Liver (tissue), 9 donors: ENCODE results near the gene TOX2. TPM values are rescaled to one million over a fixed set of nuclear protein-coding genes. Genes with fewer than 3 reads are reported as not detected.

Experiments
- DNase-seq: peaks from one replicate; pipeline ENCODE4 v3.0.0-alpha.2; 2017; ENCODE audit warnings: low spot score
- H3K27ac ChIP-seq, 2 donors: one replicate each; pipeline ENCODE4 v1.7.0; 2013; ENCODE audit warnings: inconsistent platforms in 2 of 2, low read length in 2 of 2, control low read depth in 1 of 2, low read depth in 1 of 2, mild to moderate bottlenecking in 1 of 2
- H3K27me3 ChIP-seq, 4 donors: one replicate each; pipeline versions ENCODE4 v1.6.1 to v1.7.0; 2013; ENCODE audit warnings: low read length in 3 of 4, inconsistent platforms in 1 of 4, mild to moderate bottlenecking in 1 of 4, moderate library complexity in 1 of 4; ENCODE audit not compliant: control insufficient read depth in 4 of 4, insufficient read depth in 4 of 4
- H3K36me3 ChIP-seq, 4 donors: one replicate each; pipeline versions ENCODE4 v1.6.1 to v1.7.0; 2013; ENCODE audit warnings: low read length in 3 of 4, mild to moderate bottlenecking in 3 of 4, low read depth in 1 of 4, moderate library complexity in 1 of 4; ENCODE audit not compliant: control insufficient read depth in 4 of 4, insufficient read depth in 3 of 4
- H3K4me1 ChIP-seq, 4 donors: one replicate each; pipeline versions ENCODE4 v1.6.1 to v1.7.0; 2013; ENCODE audit warnings: low read length in 3 of 4, mild to moderate bottlenecking in 3 of 4, moderate library complexity in 1 of 4; ENCODE audit not compliant: control insufficient read depth in 4 of 4, insufficient read depth in 4 of 4
- H3K4me3 ChIP-seq, 3 donors: one replicate each; pipeline versions ENCODE4 v1.6.1 to v1.7.0; 2013; ENCODE audit warnings: low read length in 3 of 3, control low read depth in 1 of 3, low read depth in 1 of 3, mild to moderate bottlenecking in 1 of 3
- H3K9ac ChIP-seq, 2 donors: one replicate each; pipeline ENCODE4 v1.7.0; 2013; ENCODE audit warnings: low read length in 2 of 2, mild to moderate bottlenecking in 2 of 2, moderate library complexity in 2 of 2, control low read depth in 1 of 2, low read depth in 1 of 2
- H3K9me3 ChIP-seq, 4 donors: one replicate each; pipeline versions ENCODE4 v1.6.1 to v1.7.0; 2013; ENCODE audit warnings: low read length in 3 of 4; ENCODE audit not compliant: control insufficient read depth in 4 of 4
- ATF3 ChIP-seq: IDR thresholded peaks from 2 replicates; pipeline ENCODE4 v1.6.1; 2016; ENCODE audit warnings: antibody characterized with exemption
- CTCF ChIP-seq: fragments of 150-350 bp; IDR thresholded peaks from 2 replicates; pipeline ENCODE4 v1.5.1; 2017; ENCODE audit warnings: improper control_type of control experiment, low read depth, low read length; ENCODE audit not compliant: missing input control
- EGR1 ChIP-seq, 2 donors: IDR thresholded peaks; 2 replicates each; pipeline ENCODE4 v1.6.1; 2016 to 2018; ENCODE audit warnings: antibody characterized with exemption in 2 of 2, low read depth in 2 of 2
- FOXA1 ChIP-seq: IDR thresholded peaks from 2 replicates; pipeline ENCODE4 v1.6.1; 2016; ENCODE audit warnings: antibody characterized with exemption
- GABPA ChIP-seq, 2 donors: IDR thresholded peaks in 1 of 2; conservative IDR thresholded peaks in 1 of 2; 2 replicates each; pipeline ENCODE4 v1.6.1; 2016; ENCODE audit warnings: antibody characterized with exemption in 2 of 2, mild to moderate bottlenecking in 1 of 2, moderate library complexity in 1 of 2
- HNF4A ChIP-seq, 2 donors: conservative IDR thresholded peaks; 2 replicates each; pipeline ENCODE4 v1.6.1; 2016; ENCODE audit warnings: antibody characterized with exemption in 2 of 2, mild to moderate bottlenecking in 2 of 2
- HNF4G ChIP-seq: IDR thresholded peaks from 2 replicates; pipeline ENCODE4 v1.6.1; 2016; ENCODE audit warnings: antibody characterized with exemption
- JUND ChIP-seq, 2 donors: IDR thresholded peaks; 2 replicates each; pipeline ENCODE4 v1.6.1; 2016; ENCODE audit warnings: antibody characterized with exemption in 2 of 2
- NR2F2 ChIP-seq: IDR thresholded peaks from 2 replicates; pipeline ENCODE4 v1.6.1; 2016; ENCODE audit warnings: antibody characterized with exemption
- RAD21 ChIP-seq, 2 donors: IDR thresholded peaks; 2 replicates each; pipeline ENCODE4 v1.6.1; 2016; ENCODE audit warnings: antibody characterized with exemption in 2 of 2, mild to moderate bottlenecking in 2 of 2
- RXRA ChIP-seq, 2 donors: IDR thresholded peaks; 2 replicates each; pipeline ENCODE4 v1.6.1; 2017 to 2018; ENCODE audit warnings: antibody characterized with exemption in 2 of 2, mild to moderate bottlenecking in 1 of 2
- SP1 ChIP-seq: IDR thresholded peaks from 2 replicates; pipeline ENCODE4 v1.6.1; 2018; ENCODE audit warnings: antibody characterized with exemption, mild to moderate bottlenecking
- TAF1 ChIP-seq: conservative IDR thresholded peaks from 2 replicates; pipeline ENCODE4 v1.6.1; 2016; ENCODE audit warnings: antibody characterized with exemption, mild to moderate bottlenecking
- YY1 ChIP-seq: IDR thresholded peaks from 2 replicates; pipeline ENCODE4 v1.6.1; 2016; ENCODE audit warnings: antibody characterized with exemption, mild to moderate bottlenecking
- WGBS: extraction: QIAGEN DNeasy Blood & Tissue Kit; methylation state at CpG from one replicate; pipeline ENCODE4 v1.1.7; 2013; 5-methylcytosine and 5-hydroxymethylcytosine counted together
- polyA plus RNA-seq, 2 donors: library from polyadenylated mRNA; stranded (reverse) in 1 of 2; unstranded in 1 of 2; fragments of 200-250 nt in 1 of 2; fragments of >200 nt in 1 of 2; fragmentation: Nextera tagmentation in 1 of 2; extraction: Ambion mirVana in 1 of 2; gene quantifications; one replicate each; pipeline versions ENCODE4 v1.2.1 to v1.2.3, GENCODE V29; 2013 to 2015
- total RNA-seq, 2 donors: library from RNA; depleted of rRNA; stranded (reverse); fragments of >200 nt; gene quantifications; one replicate each; pipeline ENCODE4 v1.2.3, GENCODE V29; 2014
- TF ChIP-seq, protein P1 (sequence below): IDR thresholded peaks from 2 replicates; pipeline ENCODE4 v1.6.1; 2016; ENCODE audit warnings: antibody characterized with exemption, mild to moderate bottlenecking
- donor health status: healthy.
- donor health status: healthy.
- donor health status: healthy.
- donor health status: healthy.
- donor health status: healthy.

The TOX2 gene
- total and polyA plus RNA-seq, 4 donors = 0.33 to 2.7 (median 1.4) TPM

- TF ChIP-seq, protein P1, sequence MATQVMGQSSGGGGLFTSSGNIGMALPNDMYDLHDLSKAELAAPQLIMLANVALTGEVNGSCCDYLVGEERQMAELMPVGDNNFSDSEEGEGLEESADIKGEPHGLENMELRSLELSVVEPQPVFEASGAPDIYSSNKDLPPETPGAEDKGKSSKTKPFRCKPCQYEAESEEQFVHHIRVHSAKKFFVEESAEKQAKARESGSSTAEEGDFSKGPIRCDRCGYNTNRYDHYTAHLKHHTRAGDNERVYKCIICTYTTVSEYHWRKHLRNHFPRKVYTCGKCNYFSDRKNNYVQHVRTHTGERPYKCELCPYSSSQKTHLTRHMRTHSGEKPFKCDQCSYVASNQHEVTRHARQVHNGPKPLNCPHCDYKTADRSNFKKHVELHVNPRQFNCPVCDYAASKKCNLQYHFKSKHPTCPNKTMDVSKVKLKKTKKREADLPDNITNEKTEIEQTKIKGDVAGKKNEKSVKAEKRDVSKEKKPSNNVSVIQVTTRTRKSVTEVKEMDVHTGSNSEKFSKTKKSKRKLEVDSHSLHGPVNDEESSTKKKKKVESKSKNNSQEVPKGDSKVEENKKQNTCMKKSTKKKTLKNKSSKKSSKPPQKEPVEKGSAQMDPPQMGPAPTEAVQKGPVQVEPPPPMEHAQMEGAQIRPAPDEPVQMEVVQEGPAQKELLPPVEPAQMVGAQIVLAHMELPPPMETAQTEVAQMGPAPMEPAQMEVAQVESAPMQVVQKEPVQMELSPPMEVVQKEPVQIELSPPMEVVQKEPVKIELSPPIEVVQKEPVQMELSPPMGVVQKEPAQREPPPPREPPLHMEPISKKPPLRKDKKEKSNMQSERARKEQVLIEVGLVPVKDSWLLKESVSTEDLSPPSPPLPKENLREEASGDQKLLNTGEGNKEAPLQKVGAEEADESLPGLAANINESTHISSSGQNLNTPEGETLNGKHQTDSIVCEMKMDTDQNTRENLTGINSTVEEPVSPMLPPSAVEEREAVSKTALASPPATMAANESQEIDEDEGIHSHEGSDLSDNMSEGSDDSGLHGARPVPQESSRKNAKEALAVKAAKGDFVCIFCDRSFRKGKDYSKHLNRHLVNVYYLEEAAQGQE = no peak
- TF ChIP-seq HNF4A (conservative IDR thresholded peaks at IDR 0.05) (no peak), GABPA (IDR thresholded peaks at IDR 0.05 in 1 of 2, conservative IDR thresholded peaks at IDR 0.05 in 1 of 2) (no peak), FOXA1 (no peak), NR2F2 (no peak)
These were observed 156.4 kb downstream of the TOX2 start (continued) for GRCh38 chr20:44071057-44071456.

GRCh38 chr20:44071526-44072111 lies 157.0 kb downstream of the TOX2 start:
- Histone ChIP-seq H3K4me3 (no peak overlapping the region), H3K9ac (no peak overlapping the region), H3K27me3 (no peaks in the 10 kb centered on the region), H3K27ac (no peak overlapping the region), H3K4me1 (no peaks in the 10 kb centered on the region), H3K9me3 (no peaks in the 10 kb centered on the region), H3K36me3 (no peaks in the 10 kb centered on the region)
- TF ChIP-seq CTCF = no peak
- WGBS = 82% methylated on average over 11 of the region's 11 CpGs
- DNase-seq = peak; percentile 17

DNA sequence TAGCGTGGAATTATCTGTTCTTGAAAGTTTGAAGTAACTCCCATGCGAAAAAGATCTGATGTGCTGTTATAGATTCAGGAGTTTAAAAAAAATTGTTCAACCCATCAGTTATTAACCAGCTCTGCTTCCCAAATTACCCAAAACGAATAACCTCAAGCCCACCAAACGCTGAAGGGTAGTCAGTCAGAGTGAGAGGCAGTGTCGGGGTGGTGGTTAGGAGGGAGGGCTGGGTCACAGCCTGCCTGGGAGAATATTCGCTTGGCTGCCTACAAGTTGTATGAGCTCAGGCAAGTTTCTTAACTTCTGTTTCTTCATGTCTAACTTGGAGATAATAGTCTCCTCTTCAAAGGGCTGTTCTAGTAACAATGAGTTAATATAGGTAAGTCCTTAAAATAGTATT lies 157.7 kb downstream of the TOX2 start:
- DNase-seq = peak; percentile 9
- 59% methylated on average over 6 of the region's 6 CpGs for whole genome bisulfite sequencing
- no peaks in the 10 kb centered on the region for H3K27me3 ChIP-seq
- no peak overlapping the region for H3K27ac ChIP-seq
- H3K36me3 ChIP-seq = no peaks in the 10 kb centered on the region
- H3K4me3 ChIP-seq = no peak overlapping the region
- H3K9me3 ChIP-seq = no peaks in the 10 kb centered on the region
- H3K9ac ChIP-seq = no peak overlapping the region
- no peaks in the 10 kb centered on the region for H3K4me1 ChIP-seq
- TF ChIP-seq YY1 = no peak
- TF ChIP-seq TAF1 = no peak
- TF ChIP-seq RAD21 (IDR thresholded peaks at IDR 0.05) = no peak
- no peak for TF ChIP-seq SP1
- TF ChIP-seq EGR1 (IDR thresholded peaks at IDR 0.05; ENCODE audit: low read depth in 2 of 2) = no peak
- TF ChIP-seq JUND (IDR thresholded peaks at IDR 0.05) = no peak
- no peak for TF ChIP-seq HNF4G
- TF ChIP-seq ATF3 = no peak
- no peak for TF ChIP-seq CTCF
- TF ChIP-seq RXRA (IDR thresholded peaks at IDR 0.05) = no peak
